Measurements from ENCODE around the gene ZNF195.

DNA sequence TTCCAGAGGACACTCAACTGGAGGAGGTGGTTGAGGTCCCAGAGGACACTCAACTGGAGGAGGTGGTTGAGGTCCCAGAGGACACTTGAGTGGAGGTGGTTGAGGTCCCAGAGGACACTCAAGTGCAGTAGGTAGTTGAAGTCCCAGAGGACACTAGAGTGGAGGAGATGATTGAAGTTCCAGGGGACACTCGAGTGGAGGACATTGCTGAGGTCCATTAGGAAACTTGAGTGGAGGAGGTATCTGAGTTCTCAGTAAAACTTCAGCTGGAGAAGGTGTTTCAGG is 39.7 kb downstream of the ZNF195 start:
- TF ChIP-seq ZBTB10 (tag by site-specific recombination; IDR thresholded peaks at IDR 0.05) (no peak), SP7 (tag by site-specific recombination; IDR thresholded peaks at IDR 0.05) (no peak), SP2 (tag by site-specific recombination; IDR thresholded peaks at IDR 0.05) (no peak), PRDM2 (tag by site-specific recombination; IDR thresholded peaks at IDR 0.05; ENCODE audit: borderline replicate concordance) (no peak)
- TF ChIP-seq, protein P1, sequence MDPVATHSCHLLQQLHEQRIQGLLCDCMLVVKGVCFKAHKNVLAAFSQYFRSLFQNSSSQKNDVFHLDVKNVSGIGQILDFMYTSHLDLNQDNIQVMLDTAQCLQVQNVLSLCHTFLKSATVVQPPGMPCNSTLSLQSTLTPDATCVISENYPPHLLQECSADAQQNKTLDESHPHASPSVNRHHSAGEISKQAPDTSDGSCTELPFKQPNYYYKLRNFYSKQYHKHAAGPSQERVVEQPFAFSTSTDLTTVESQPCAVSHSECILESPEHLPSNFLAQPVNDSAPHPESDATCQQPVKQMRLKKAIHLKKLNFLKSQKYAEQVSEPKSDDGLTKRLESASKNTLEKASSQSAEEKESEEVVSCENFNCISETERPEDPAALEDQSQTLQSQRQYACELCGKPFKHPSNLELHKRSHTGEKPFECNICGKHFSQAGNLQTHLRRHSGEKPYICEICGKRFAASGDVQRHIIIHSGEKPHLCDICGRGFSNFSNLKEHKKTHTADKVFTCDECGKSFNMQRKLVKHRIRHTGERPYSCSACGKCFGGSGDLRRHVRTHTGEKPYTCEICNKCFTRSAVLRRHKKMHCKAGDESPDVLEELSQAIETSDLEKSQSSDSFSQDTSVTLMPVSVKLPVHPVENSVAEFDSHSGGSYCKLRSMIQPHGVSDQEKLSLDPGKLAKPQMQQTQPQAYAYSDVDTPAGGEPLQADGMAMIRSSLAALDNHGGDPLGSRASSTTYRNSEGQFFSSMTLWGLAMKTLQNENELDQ (tag by site-specific recombination; IDR thresholded peaks at IDR 0.05; ENCODE audit: low read depth), result no peak
